Neural cell (in vitro differentiated cells): ENCODE results near the gene STAT5B. TPM values are rescaled to one million over a fixed set of nuclear protein-coding genes. Genes with fewer than 3 reads are reported as not detected.

Experiments
- H2AFZ ChIP-seq: fragments of 200-600, 300-800 bp; sonication (generic), shearing (Covaris generic); 2 replicates; pipeline ENCODE4 v1.6.0; 2014; ENCODE audit warnings: low read depth, mild to moderate bottlenecking, antibody characterized with exemption, low read length, moderate library complexity
- H3F3A ChIP-seq: fragments of 200-600 bp; shearing (Covaris generic); 2 replicates; pipeline ENCODE4 v1.6.1; 2016; ENCODE audit warnings: mild to moderate bottlenecking, moderate library complexity, mixed read lengths, antibody characterized with exemption, low read length; ENCODE audit not compliant: insufficient read depth, poor library complexity, severe bottlenecking
- H3K27ac ChIP-seq: fragments of 200-600, 300-800 bp; sonication (generic), shearing (Covaris generic); 2 replicates; pipeline ENCODE4 v1.5.1; 2014; ENCODE audit warnings: mild to moderate bottlenecking, low read length, moderate library complexity
- H3K27me3 ChIP-seq: fragments of 300-800, 200-600 bp; sonication (generic), shearing (Covaris generic); 2 replicates; pipeline ENCODE4 v1.6.0; 2014; ENCODE audit warnings: mild to moderate bottlenecking, low read depth, low read length, moderate library complexity; ENCODE audit not compliant: insufficient read depth
- H3K36me3 ChIP-seq: fragments of 300-800, 200-600 bp; sonication (generic), shearing (Covaris generic); 2 replicates; pipeline ENCODE4 v1.5.1; 2014; ENCODE audit warnings: mild to moderate bottlenecking, antibody characterized with exemption, low read length, moderate library complexity; ENCODE audit not compliant: insufficient read depth
- H3K4me2 ChIP-seq: fragments of 300-800, 200-600 bp; sonication (generic), shearing (Covaris generic); 2 replicates; pipeline ENCODE4 v1.6.0; 2014; ENCODE audit warnings: mild to moderate bottlenecking, low read length
- H3K4me3 ChIP-seq: fragments of 300-800, 200-600 bp; sonication (generic), shearing (Covaris generic); 2 replicates; pipeline ENCODE4 v1.5.1; 2014; ENCODE audit warnings: mild to moderate bottlenecking, low read length, moderate library complexity
- H3K79me2 ChIP-seq: fragments of 200-600 bp; shearing (Covaris generic); replicated peaks from 2 replicates; pipeline ENCODE4 v1.6.0; 2014; ENCODE audit warnings: mild to moderate bottlenecking, low read length, moderate library complexity; ENCODE audit not compliant: insufficient read depth
- H3K9ac ChIP-seq: fragments of 300-800, 200-600 bp; sonication (generic), shearing (Covaris generic); 2 replicates; pipeline ENCODE4 v1.6.1; 2016; ENCODE audit warnings: mild to moderate bottlenecking, low read length, mixed read lengths
- H3K9me2 ChIP-seq: fragments of 200-600 bp; shearing (Covaris generic); 2 replicates; pipeline ENCODE4 v1.6.1; 2016; ENCODE audit warnings: mild to moderate bottlenecking, low read length, mixed read lengths; ENCODE audit not compliant: insufficient read depth
- H3K9me3 ChIP-seq: fragments of 200-600, 300-800 bp; sonication (generic), shearing (Covaris generic); 2 replicates; pipeline ENCODE4 v1.6.1; 2016; ENCODE audit warnings: mild to moderate bottlenecking, mixed run types, low read length, moderate library complexity, mixed read lengths
- H4K20me1 ChIP-seq: fragments of 200-600 bp; shearing (Covaris generic); 2 replicates; pipeline ENCODE4 v1.6.1; 2016; ENCODE audit warnings: mild to moderate bottlenecking, mixed run types; ENCODE audit not compliant: insufficient read depth
- CTCF ChIP-seq: fragments of 450-650 bp; IDR thresholded peaks from 2 replicates; pipeline ENCODE4 v1.5.1; 2014; ENCODE audit warnings: antibody characterized with exemption, mild to moderate bottlenecking, moderate library complexity; ENCODE audit not compliant: poor library complexity, severe bottlenecking
- EP300 ChIP-seq: fragments of 450-650 bp; conservative IDR thresholded peaks from 2 replicates; pipeline ENCODE4 v1.6.1; 2014; ENCODE audit warnings: antibody characterized with exemption, mild to moderate bottlenecking, moderate library complexity; ENCODE audit not compliant: poor library complexity, severe bottlenecking
- EZH2 ChIP-seq: fragments of 200-600, 300-800 bp; shearing (Covaris generic), sonication (generic); IDR thresholded peaks from 2 replicates; pipeline ENCODE4 v1.6.1; 2014; ENCODE audit warnings: antibody characterized with exemption, low read length, borderline replicate concordance, mild to moderate bottlenecking; ENCODE audit not compliant: insufficient read depth, poor library complexity, severe bottlenecking
- MXI1 ChIP-seq: fragments of 450-650 bp; conservative IDR thresholded peaks from 2 replicates; pipeline ENCODE4 v1.6.1; 2014; ENCODE audit warnings: antibody characterized with exemption, mild to moderate bottlenecking; ENCODE audit not compliant: poor library complexity, severe bottlenecking
- POLR2AphosphoS5 ChIP-seq: IDR thresholded peaks from 2 replicates; pipeline ENCODE4 v1.6.1; 2012
- RAD21 ChIP-seq: fragments of 450-650 bp; conservative IDR thresholded peaks from 2 replicates; pipeline ENCODE4 v1.6.1; 2014; ENCODE audit warnings: antibody characterized with exemption, mild to moderate bottlenecking, moderate library complexity
- REST ChIP-seq: IDR thresholded peaks from 2 replicates; pipeline ENCODE4 v1.6.1; 2012; ENCODE audit warnings: borderline replicate concordance
- SMC3 ChIP-seq: fragments of 450-650 bp; conservative IDR thresholded peaks from 2 replicates; pipeline ENCODE4 v1.6.1; 2014; ENCODE audit warnings: antibody characterized with exemption, mild to moderate bottlenecking, moderate library complexity; ENCODE audit not compliant: poor library complexity
- TAF1 ChIP-seq: IDR thresholded peaks from 2 replicates; pipeline ENCODE4 v1.6.1; 2012; ENCODE audit warnings: low read depth
- polyA plus RNA-seq: library from polyadenylated mRNA; depleted of rRNA; stranded (reverse); fragments of >200 nt; gene quantifications from 2 replicates; pipeline ENCODE4 v1.2.3, GENCODE V29; 2014

The STAT5B gene
- polyA plus RNA-seq, 1 donor from 2014 or later, result 47.4 TPM

GRCh38 chr17:42227849-42228700, 48.1 kb downstream of the STAT5B start:
- Histone ChIP-seq H3K4me2 (no peak overlapping the region), H3K4me3 (no peak overlapping the region), H2AFZ (no peak overlapping the region), H3F3A (no peaks in the 10 kb centered on the region), H3K36me3 (no peaks in the 10 kb centered on the region), H4K20me1 (no peaks in the 10 kb centered on the region), H3K9me3 (no peaks in the 10 kb centered on the region), H3K27me3 (no peaks in the 10 kb centered on the region), H3K9me2 (no peaks in the 10 kb centered on the region), H3K9ac (no peak overlapping the region), H3K79me2 (peaks cover 3% of the 10 kb centered on the region), H3K27ac (no peak overlapping the region)
- no peak for TF ChIP-seq MXI1
- TF ChIP-seq EP300, result no peak
- no peak for TF ChIP-seq RAD21
- TF ChIP-seq TAF1, result no peak
- TF ChIP-seq SMC3, result no peak
- TF ChIP-seq CTCF, result no peak
- TF ChIP-seq POLR2AphosphoS5, result no peak
- TF ChIP-seq EZH2, result no peak
- TF ChIP-seq REST, result no peak

GRCh38 chr17:42225646-42226045, 50.5 kb downstream of the STAT5B start:
- no peak overlapping the region for H3K4me2 ChIP-seq
- no peaks in the 10 kb centered on the region for H3K27me3 ChIP-seq
- H3K9me3 ChIP-seq, result no peaks in the 10 kb centered on the region
- no peaks in the 10 kb centered on the region for H3K9me2 ChIP-seq
- TF ChIP-seq TAF1 (no peak), EP300 (no peak), CTCF (no peak), RAD21 (no peak), REST (no peak), POLR2AphosphoS5 (no peak), EZH2 (no peak), MXI1 (no peak), SMC3 (no peak)
- no peaks in the 10 kb centered on the region for H4K20me1 ChIP-seq
- H3K9ac ChIP-seq, result no peak overlapping the region
- H3K79me2 ChIP-seq, result peaks cover 3% of the 10 kb centered on the region
- no peaks in the 10 kb centered on the region for H3K36me3 ChIP-seq
- no peak overlapping the region for H3K4me3 ChIP-seq
- H2AFZ ChIP-seq, result no peak overlapping the region
- no peaks in the 10 kb centered on the region for H3F3A ChIP-seq
- no peak overlapping the region for H3K27ac ChIP-seq
